B cell (primary cell): ENCODE results near the gene JSRP1. TPM values are rescaled to one million over a fixed set of nuclear protein-coding genes. Genes with fewer than 3 reads are reported as not detected.

Experiments
- ATAC-seq: fragments of 200-7000 bp; cut with Tn5 transposase; one replicate; pipeline ENCODE4 v1.10.0; 2021; ENCODE audit warnings: low read depth, mild to moderate bottlenecking, moderate number of reproducible peaks, moderate library complexity
- CTCF ChIA-PET: fragments of 350-600 bp; sonication (Branson Sonifier 250); formaldehyde crosslinking; loops from one replicate; lab custom pipeline; 2021; ENCODE audit warnings: antibody characterized with exemption, inconsistent platforms; lab: Charles Lee
- POLR2A ChIA-PET: fragments of 350-600 bp; sonication (Branson Sonifier 250); formaldehyde crosslinking; loops from one replicate; lab custom pipeline; 2021; ENCODE audit warnings: antibody characterized with exemption; lab: Charles Lee
- DNase-seq: peaks from one replicate; pipeline ENCODE4 v3.0.0; 2013
- H2AFZ ChIP-seq: 2 replicates; pipeline ENCODE4 v1.6.1; 2012; ENCODE audit warnings: mild to moderate bottlenecking, low read depth, low read length; ENCODE audit not compliant: insufficient read depth, poor library complexity, severe bottlenecking
- H3K27ac ChIP-seq, 2 donors: 1 replicate in 1 of 2; 2 replicates in 1 of 2; pipeline ENCODE4 v1.5.1; 2012 to 2013; ENCODE audit warnings: low read length in 2 of 2, mild to moderate bottlenecking in 2 of 2, moderate library complexity in 1 of 2
- H3K27me3 ChIP-seq, 4 experiments: fragments of 200-600 bp in 1 of 4; sonication (generic) in 1 of 4; replicated peaks in 1 of 4; 1 replicate in 2 of 4; 2 replicates in 2 of 4; pipeline versions ENCODE4 v1.6.1 to v1.7.0; 2013 to 2016; ENCODE audit warnings: low read length in 3 of 4, mild to moderate bottlenecking in 2 of 4, mixed read lengths in 1 of 4, moderate library complexity in 1 of 4; ENCODE audit not compliant: insufficient read depth in 4 of 4, control insufficient read depth in 3 of 4; ENCODE audit errors: control extremely low read depth in 1 of 4
- H3K36me3 ChIP-seq, 2 experiments: replicated peaks in 1 of 2; 1 replicate in 1 of 2; 2 replicates in 1 of 2; pipeline versions ENCODE4 v1.6.1 to v1.7.1; 2013; ENCODE audit warnings: low read length in 1 of 2; ENCODE audit not compliant: insufficient read depth in 2 of 2, control insufficient read depth in 1 of 2; ENCODE audit errors: control extremely low read depth in 1 of 2, extremely low read depth in 1 of 2
- H3K4me1 ChIP-seq, 2 donors: fragments of 200-600 bp in 1 of 2; sonication (generic) in 1 of 2; 1 replicate in 1 of 2; 2 replicates in 1 of 2; pipeline versions ENCODE4 v1.5.1 to v1.6.1; 2013 to 2017; ENCODE audit warnings: low read length in 2 of 2; ENCODE audit not compliant: control insufficient read depth in 2 of 2, insufficient read depth in 2 of 2
- H3K4me2 ChIP-seq: replicated peaks from 2 replicates; pipeline ENCODE3; 2012; ENCODE audit warnings: mild to moderate bottlenecking, low read depth, low read length; ENCODE audit not compliant: poor library complexity, severe bottlenecking
- H3K4me3 ChIP-seq, 5 experiments: fragments of 200-600 bp in 1 of 5; sonication (generic) in 1 of 5; 1 replicate in 3 of 5; 2 replicates in 2 of 5; pipeline versions ENCODE4 v1.5.1 to v1.7.0; 2011 to 2016; ENCODE audit warnings: low read length in 4 of 5, mild to moderate bottlenecking in 4 of 5, low read depth in 2 of 5, control low read depth in 1 of 5, moderate library complexity in 1 of 5; ENCODE audit not compliant: insufficient read depth in 1 of 5; ENCODE audit errors: control extremely low read depth in 1 of 5, extremely low read depth in 1 of 5
- H3K79me2 ChIP-seq: fragments of 200-600 bp; sonication (generic); one replicate; pipeline ENCODE4 v1.6.0; 2016; ENCODE audit warnings: low read length; ENCODE audit not compliant: control insufficient read depth, insufficient read depth
- H3K9ac ChIP-seq: fragments of 200-600 bp; sonication (generic); 2 replicates; pipeline ENCODE4 v1.6.1; 2017; ENCODE audit warnings: mild to moderate bottlenecking, low read length, moderate library complexity
- H3K9me3 ChIP-seq, 3 donors: one replicate each; pipeline versions ENCODE4 v1.6.1 to v1.7.1; 2013; ENCODE audit warnings: low read length in 2 of 3; ENCODE audit not compliant: control insufficient read depth in 2 of 3, insufficient read depth in 1 of 3; ENCODE audit errors: control extremely low read depth in 1 of 3
- H4K20me1 ChIP-seq: 2 replicates; pipeline ENCODE4 v1.6.0; 2012; ENCODE audit warnings: mild to moderate bottlenecking, low read length; ENCODE audit not compliant: insufficient read depth, control insufficient read depth, poor library complexity, severe bottlenecking
- H3K27ac Mint-ChIP-seq: one replicate; pipeline ENCODE4 v1.8.0; 2021; ENCODE audit warnings: mixed read lengths
- H3K27me3 Mint-ChIP-seq: one replicate; pipeline ENCODE4 v1.8.0; 2021; ENCODE audit warnings: mixed read lengths
- H3K4me1 Mint-ChIP-seq: one replicate; pipeline ENCODE4 v1.8.0; 2021; ENCODE audit warnings: mixed read lengths
- H3K4me3 Mint-ChIP-seq: one replicate; pipeline ENCODE4 v1.8.0; 2021; ENCODE audit warnings: mixed read lengths
- H3K9me3 Mint-ChIP-seq: one replicate; pipeline ENCODE4 v1.8.0; 2022; ENCODE audit warnings: mixed read lengths; ENCODE audit not compliant: insufficient read depth
- EZH2 ChIP-seq: IDR thresholded peaks from 2 replicates; pipeline ENCODE4 v1.6.1; 2012; ENCODE audit warnings: borderline replicate concordance, low read depth, mild to moderate bottlenecking, moderate library complexity, low read length; ENCODE audit not compliant: insufficient read depth, poor library complexity, severe bottlenecking
- WGBS: methylation state at CpG from one replicate; pipeline ENCODE4 v1.1.5; 2013; ENCODE audit warnings: missing lambda C conversion rate; ENCODE audit not compliant: insufficient coverage; 5-methylcytosine and 5-hydroxymethylcytosine counted together
- intact Hi-C: fragments of 100-400 bp; cut with micrococcal nuclease; formaldehyde crosslinking; loops from one replicate; pipeline ENCODE4 v1.10.0; 2022
- polyA plus RNA-seq: library from polyadenylated mRNA; depleted of rRNA; stranded (reverse); fragments of >200 nt; gene quantifications from 2 replicates; pipeline ENCODE4 v1.2.3, GENCODE V29; 2012
- total RNA-seq, 2 donors: library from RNA; stranded (reverse); fragments of 120-200 nt in 1 of 2; gene quantifications; 1 replicate in 1 of 2; 2 replicates in 1 of 2; pipeline versions ENCODE4 v1.2.3 to v1.2.4, GENCODE V29; 2013 to 2022
- TF ChIP-seq, protein P1 (sequence below): fragments of 200-600 bp; IDR thresholded peaks from one replicate; pipeline ENCODE4 v1.8.0; 2022; ENCODE audit warnings: antibody characterized with exemption, mild to moderate bottlenecking

Gene JSRP1
- total and polyA plus RNA-seq, 2 donors (not counting 1 experiment from before 2014, with no cell fraction given) = 2.1 to 3.0 TPM

DNA sequence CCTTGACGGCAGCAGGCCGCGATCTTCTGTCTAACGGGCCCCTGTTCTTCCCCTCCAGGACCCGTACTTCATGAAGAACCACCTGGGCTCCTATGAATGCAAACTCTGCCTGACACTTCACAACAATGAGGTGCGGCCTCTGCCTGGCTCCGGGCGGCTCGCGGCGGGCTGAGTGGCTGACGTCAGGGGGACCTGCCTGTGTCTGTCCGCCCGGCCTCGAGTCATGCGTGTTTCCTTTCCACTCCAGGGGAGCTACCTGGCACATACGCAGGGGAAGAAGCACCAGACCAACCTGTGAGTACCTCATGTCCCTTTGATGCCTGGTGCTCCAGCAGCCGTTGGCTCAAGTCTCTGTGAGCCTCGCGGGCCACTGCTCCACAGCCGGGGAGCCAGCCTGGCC lies 11.7 kb downstream of the JSRP1 start:
- H3K27ac Mint-ChIP-seq = no peak overlapping the region
- no peaks in the 10 kb centered on the region for H3K27me3 Mint-ChIP-seq
- ATAC-seq (no peak), DNase-seq (no peak)
- 91% methylated on average over 21 of the region's 21 CpGs for WGBS
- POLR2A ChIA-PET = interaction anchor here (0.6 to 0.8 kb wide), 3 partner anchors 55 to 227 kb away, joined by 3 to 6 read pairs (median 4); no protein-coding TSS in a partner anchor
- H2AFZ ChIP-seq = no peak overlapping the region
- H3K4me1 Mint-ChIP-seq = peaks cover 27% of the 10 kb centered on the region
- TF ChIP-seq, protein P1, sequence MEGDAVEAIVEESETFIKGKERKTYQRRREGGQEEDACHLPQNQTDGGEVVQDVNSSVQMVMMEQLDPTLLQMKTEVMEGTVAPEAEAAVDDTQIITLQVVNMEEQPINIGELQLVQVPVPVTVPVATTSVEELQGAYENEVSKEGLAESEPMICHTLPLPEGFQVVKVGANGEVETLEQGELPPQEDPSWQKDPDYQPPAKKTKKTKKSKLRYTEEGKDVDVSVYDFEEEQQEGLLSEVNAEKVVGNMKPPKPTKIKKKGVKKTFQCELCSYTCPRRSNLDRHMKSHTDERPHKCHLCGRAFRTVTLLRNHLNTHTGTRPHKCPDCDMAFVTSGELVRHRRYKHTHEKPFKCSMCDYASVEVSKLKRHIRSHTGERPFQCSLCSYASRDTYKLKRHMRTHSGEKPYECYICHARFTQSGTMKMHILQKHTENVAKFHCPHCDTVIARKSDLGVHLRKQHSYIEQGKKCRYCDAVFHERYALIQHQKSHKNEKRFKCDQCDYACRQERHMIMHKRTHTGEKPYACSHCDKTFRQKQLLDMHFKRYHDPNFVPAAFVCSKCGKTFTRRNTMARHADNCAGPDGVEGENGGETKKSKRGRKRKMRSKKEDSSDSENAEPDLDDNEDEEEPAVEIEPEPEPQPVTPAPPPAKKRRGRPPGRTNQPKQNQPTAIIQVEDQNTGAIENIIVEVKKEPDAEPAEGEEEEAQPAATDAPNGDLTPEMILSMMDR = no peak
- no peak for TF ChIP-seq EZH2
- intact Hi-C loops = no loop called here
- H3K9me3 ChIP-seq = no peaks in the 10 kb centered on the region
- peaks cover 0 to 9% (median under 1%) of the 10 kb centered on the region in 4 experiments for H3K27me3 ChIP-seq
- H3K4me3 Mint-ChIP-seq = no peak overlapping the region
- peaks cover 12 to 26% of the 10 kb centered on the region in 2 donors for H3K4me1 ChIP-seq
- no peak overlapping the region for H3K27ac ChIP-seq
- H3K4me3 ChIP-seq = no peak overlapping the region
- H4K20me1 ChIP-seq = peaks cover 100% of the 10 kb centered on the region
- CTCF ChIA-PET = no interaction called here
- H3K9me3 Mint-ChIP-seq = no peaks in the 10 kb centered on the region
- H3K4me2 ChIP-seq = no peak overlapping the region
- H3K9ac ChIP-seq = no peak overlapping the region
- peaks cover 72% of the 10 kb centered on the region for H3K79me2 ChIP-seq
- peaks cover 0 to 79% of the 10 kb centered on the region in 2 experiments for H3K36me3 ChIP-seq

GRCh38 chr19:2244125-2244411 lies 12.1 kb downstream of the JSRP1 start:
- H3K4me3 Mint-ChIP-seq = no peak overlapping the region

More at GRCh38 chr19:2244125-2244411, 12.1 kb downstream of the JSRP1 start:
- H3K27ac Mint-ChIP-seq = no peak overlapping the region
- ChIA-PET POLR2A (interaction anchor here (0.8 kb wide), 1 partner anchor 81 kb away, joined by 3 read pairs; no protein-coding TSS in a partner anchor), CTCF (no interaction called here)
- no peak overlapping the region for H2AFZ ChIP-seq
- H3K27ac ChIP-seq = no peak overlapping the region
- H3K4me3 ChIP-seq = no peak overlapping the region
- intact Hi-C loops = no loop called here
- DNase-seq (no peak), ATAC-seq (no peak)
- H3K9me3 Mint-ChIP-seq = no peaks in the 10 kb centered on the region
- H3K79me2 ChIP-seq = peaks cover 76% of the 10 kb centered on the region
- no peak overlapping the region for H3K9ac ChIP-seq
- H3K36me3 ChIP-seq = peaks cover 0 to 79% of the 10 kb centered on the region in 2 experiments
- TF ChIP-seq EZH2 = no peak
- TF ChIP-seq, protein P1 = no peak
- H3K27me3 ChIP-seq = peaks cover 0 to 5% (median 0%) of the 10 kb centered on the region in 4 experiments
- WGBS = 93% methylated on average over 12 of the region's 12 CpGs
- H3K4me1 Mint-ChIP-seq = peaks cover 30% of the 10 kb centered on the region
- H3K27me3 Mint-ChIP-seq = no peaks in the 10 kb centered on the region
- peaks cover 0 to 3% (median 0%) of the 10 kb centered on the region in 3 donors for H3K9me3 ChIP-seq
- H3K4me2 ChIP-seq = no peak overlapping the region
- peaks cover 100% of the 10 kb centered on the region for H4K20me1 ChIP-seq
- peaks cover 16 to 30% of the 10 kb centered on the region in 2 donors for H3K4me1 ChIP-seq
